ENCODE data around the gene MED10.

MED10 gene

GRCh38 chr5:6348476-6349000, 29.8 kb downstream of the MED10 start:
- no peak for DNase-seq (ENCODE audit: low read depth)

DNA sequence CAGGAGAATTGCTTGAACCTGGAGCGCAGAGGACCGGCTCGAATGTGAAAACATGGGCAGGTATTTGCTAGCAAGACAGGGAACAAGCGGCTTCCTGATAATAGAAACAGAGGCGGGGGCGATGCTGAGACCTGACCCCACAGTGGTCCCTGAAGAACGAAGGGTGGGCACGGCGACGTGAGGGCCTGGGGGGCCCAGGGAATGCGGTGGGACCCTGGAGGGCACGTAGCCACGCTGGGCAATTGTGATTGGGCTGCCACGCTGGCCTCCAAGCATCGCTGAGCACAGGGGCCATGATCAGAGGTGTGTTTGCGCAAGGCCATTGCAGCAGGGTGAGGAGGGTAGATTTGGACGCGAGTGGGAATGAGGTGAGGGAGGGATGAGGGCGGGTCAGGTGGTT, 30.7 kb downstream of the MED10 start:
- no peak for DNase-seq (ENCODE audit: low read depth)

GRCh38 chr5:6347165-6347564, 31.2 kb downstream of the MED10 start:
- no peak for DNase-seq (ENCODE audit: low read depth)

- no peak for DNase-seq (ENCODE audit: low read depth)
Observed at GRCh38 chr5:6344593-6344989, 33.8 kb downstream of the MED10 start.

DNA sequence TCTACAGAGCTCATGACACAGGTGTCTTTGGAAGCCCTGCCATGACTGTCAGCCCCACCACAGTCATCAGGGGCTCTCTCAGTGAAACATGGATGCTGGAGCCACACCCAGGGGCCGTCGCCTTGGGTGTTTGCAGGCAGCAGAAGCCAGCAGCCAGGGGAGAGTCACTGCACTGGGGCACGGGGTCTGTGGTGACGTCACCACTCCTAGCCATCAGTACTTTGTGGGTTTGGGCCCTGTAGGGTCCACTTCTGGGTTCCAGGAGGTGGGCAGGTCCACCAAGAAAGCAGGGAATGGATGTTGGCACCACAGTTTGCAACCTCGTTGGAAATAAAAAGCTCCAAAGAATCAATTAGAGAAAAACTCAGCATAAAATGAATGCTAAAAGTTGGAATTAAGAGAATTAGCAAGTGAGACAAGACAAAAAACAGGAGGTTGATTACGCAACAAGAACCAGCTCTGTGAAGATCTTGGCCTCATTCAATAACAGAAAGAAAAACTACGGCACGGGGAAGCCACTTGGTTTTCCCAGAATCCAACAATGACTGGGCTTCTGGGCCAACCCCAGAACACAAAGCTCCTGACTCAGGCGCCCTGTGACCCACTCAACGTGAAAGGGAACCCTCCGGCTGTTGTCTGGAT, 34.3 kb downstream of the MED10 start:
- no peak for DNase-seq (ENCODE audit: low read depth)

- no peak for DNase-seq (ENCODE audit: low read depth)
Observed at GRCh38 chr5:6342689-6343315, 35.5 kb downstream of the MED10 start.

- no peak for DNase-seq (ENCODE audit: low read depth)
Observed at GRCh38 chr5:6340100-6340499, 38.2 kb downstream of the MED10 start.

GRCh38 chr5:6338871-6339270, 39.5 kb downstream of the MED10 start:
- DNase-seq (ENCODE audit: low read depth): no peak

DNA sequence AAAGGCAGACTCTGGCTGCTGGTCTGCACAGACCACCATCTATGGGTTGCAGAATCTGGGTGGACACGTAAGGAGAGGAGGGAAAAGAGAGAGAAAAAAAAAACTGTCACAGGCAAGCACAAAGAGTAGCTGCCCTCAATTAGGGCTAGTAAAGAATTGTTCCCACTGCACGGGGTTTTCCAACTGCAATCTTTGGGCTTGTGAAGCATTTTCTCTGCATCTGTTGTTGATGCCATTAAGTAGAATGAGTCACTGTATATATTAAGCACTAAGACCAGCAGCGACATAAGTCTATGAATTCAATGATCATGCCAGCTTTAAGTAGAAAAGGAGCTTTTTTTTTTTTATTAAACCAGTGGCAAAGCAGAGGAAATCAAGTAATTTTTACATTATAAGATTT, 40.2 kb downstream of the MED10 start:
- no peak for DNase-seq (ENCODE audit: low read depth)

DNA sequence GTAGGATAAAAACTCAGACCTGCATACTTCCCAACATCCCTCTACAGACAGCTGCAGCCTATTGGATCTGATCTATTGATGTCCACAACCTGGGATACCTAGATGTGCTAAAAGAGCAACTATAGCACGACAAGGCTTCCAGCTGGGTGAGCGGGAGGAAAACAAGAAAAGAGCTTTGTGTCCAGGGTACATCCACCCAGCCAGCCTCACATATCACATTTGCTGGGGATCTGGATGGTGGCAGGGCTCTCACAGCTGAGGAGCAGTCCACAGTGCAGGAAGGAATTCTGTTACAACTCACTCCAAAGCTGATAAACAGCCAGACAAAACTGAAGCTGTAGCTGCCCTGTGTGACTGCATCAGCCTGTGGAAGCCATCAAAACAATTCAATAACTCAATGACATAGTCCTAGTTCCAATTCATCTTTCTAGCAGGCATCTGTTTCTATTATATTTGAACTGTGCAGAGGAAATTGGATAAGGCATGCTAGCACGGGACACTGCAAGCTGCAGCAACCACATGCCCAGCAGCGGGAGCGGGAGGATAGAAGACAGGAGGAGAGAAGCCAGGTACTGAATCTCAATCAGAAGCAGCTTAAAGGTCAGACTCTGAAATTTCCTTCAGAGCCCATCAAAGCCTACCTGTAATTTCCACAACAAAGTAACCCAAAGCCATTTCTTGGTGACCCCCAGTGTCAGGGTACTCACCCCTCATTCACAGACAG, 45.0 kb downstream of the MED10 start:
- no peak for DNase-seq (ENCODE audit: low read depth)

- no peak for DNase-seq (ENCODE audit: low read depth)
Observed at GRCh38 chr5:6328173-6328572, 50.2 kb downstream of the MED10 start.

DNA sequence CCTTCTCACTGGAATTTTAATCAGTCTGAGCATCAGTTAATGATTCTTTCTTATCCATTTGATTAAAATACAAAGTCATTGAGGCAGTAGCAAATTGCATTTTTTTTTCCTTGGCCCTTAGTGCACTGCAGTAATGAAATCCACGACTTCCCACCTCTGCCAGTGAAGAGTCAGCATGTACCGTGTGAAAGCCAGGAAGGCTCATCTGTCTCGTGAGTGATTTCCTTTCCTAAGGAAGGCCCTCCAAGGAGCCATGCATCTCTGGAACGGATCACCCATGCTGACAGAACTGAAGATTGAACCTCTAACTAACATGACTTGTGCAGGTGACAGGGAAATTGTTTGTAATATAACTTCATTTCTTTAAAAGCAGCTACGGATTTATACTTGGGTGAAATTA, 51.6 kb downstream of the MED10 start:
- no peak for DNase-seq (ENCODE audit: low read depth)

- no peak for DNase-seq (ENCODE audit: low read depth)
Observed at GRCh38 chr5:6322163-6322713, 56.1 kb downstream of the MED10 start.

All from fibroblast of gingiva (primary cell).